Measurements from ENCODE around the gene TMCO4.

Gene TMCO4

GRCh38 chr1:19717467-19717866 is 82.2 kb downstream of the TMCO4 start:
- no peak for DNase-seq (ENCODE audit: low read depth in 2 of 2)

GRCh38 chr1:19715334-19716203 is 84.1 kb downstream of the TMCO4 start:
- peak; percentile 70 to 80 for DNase-seq (ENCODE audit: low read depth in 2 of 2)

DNA sequence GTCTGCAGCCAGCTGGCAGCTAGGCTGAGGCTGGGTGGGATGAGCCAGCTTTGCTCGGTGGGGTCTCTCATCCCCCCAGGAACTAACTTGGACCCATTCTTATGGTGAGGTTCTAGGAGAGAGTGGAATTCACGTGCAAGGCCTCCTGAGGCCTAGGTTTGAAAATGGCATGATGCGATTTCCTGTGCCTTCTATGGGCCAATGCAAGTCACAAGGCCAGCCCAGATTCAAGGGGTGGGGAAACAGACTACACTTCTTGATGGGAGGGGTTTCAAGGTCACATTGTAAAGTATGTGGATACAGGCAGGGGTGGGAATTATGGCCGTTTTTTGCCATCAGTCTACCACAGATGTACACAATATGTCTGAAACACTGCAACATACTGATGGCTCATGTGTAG is 86.8 kb downstream of the TMCO4 start:
- no peak for DNase-seq (ENCODE audit: low read depth in 2 of 2)

DNA sequence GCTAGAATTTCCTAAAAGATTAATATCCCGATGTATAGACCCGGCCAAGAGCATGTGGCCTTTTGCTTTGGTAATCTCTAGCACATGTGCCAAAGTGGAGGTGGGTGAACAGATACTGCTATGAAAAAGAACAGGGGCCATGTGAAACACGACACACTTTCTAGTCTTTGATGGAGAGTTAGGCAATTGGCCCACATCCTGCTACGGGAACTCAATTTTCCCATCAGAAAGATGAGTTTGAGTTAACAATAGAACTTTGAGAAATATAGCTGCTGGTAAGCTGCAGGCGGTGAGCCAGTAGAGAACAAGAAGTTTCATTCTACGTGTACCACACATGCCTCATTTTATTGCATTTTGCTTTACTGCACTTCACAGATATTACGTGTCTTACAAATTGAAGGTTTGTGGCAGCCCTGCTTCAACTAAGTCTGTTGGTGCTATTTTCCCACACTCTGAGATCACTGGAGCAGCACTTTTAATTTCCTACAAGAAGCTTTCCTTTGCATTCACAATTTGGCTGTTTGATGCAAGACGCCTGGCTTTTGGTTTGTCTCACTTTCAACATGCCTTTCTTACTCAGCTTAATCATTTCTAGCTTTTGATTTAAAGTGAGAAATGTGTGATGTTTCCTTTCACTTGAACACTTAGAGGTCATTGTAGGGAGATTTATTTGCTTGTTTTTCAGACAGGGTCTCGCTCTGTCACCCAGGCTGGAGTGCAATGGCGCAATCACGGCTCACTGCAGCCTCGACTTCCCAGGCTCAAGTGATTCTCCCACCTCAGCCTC is 88.7 kb downstream of the TMCO4 start:
- DNase-seq (ENCODE audit: low read depth in 2 of 2) = no peak

- no peak for DNase-seq (ENCODE audit: low read depth in 2 of 2)
Observed at GRCh38 chr1:19709260-19709793, 90.4 kb downstream of the TMCO4 start.

- DNase-seq (ENCODE audit: low read depth in 2 of 2) = no peak
Observed at GRCh38 chr1:19708567-19709110, 91.1 kb downstream of the TMCO4 start.

DNA sequence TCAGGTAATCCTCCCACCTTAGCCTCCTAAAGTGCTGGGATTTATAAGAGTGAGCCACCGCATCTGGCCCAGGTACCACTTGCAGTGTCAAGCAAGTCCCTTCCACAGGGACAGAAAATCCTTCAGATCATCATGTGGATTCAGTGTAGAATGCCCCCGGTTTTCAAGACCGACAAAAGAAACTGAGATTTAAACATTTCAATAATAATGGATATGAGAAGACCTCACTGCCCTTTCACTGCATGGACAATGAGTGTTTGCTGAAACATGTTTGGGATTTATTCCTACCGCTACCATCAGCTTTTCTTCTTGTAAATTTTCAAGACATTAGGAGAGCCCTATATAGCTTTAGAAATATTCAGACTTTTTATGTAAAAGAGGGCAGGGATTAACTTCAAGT is 93.6 kb downstream of the TMCO4 start:
- no peak for DNase-seq (ENCODE audit: low read depth in 2 of 2)

- DNase-seq (ENCODE audit: low read depth in 2 of 2) = no peak
Observed at GRCh38 chr1:19705464-19705863, 94.3 kb downstream of the TMCO4 start.

DNA sequence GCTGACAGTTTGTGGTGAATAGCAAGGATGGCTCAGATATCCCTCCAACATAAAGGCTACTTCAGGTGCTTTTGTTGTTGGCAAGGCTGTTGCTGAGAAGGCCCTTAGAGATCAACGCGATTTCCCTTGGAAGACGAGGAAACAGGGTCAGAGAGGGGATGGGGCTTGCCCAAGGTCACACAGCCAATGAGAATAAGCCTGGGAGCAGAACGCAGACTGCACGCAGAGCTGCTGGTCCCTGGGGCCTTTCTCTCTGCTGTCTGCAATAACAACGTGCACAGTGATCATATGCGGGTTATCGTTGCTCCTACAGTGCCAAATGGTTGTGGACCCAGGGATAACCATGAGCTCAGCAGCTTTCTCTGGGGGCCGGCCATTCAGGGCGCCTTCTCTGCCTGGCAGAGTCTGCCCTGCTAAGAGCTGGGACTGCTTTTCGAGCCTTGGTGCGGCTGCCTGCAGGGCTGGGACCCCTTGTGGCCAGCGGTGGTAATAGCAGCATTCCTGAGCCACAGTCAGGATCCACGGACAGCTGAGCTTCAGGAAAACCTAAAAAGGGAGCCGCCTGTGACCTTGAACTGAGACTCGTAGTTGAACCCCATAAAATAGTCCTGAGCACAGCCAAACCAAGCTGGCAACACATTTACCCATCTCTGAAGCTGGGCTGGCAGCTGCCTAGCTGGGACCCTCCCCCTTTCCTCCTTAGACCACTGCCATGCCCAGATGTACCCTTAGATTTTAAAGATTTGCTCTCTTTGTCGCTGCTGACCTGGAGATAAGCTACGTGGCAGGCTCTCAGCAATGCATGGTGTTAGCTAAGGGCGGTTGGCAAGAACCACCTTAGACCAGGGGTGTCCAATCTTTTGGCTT is 95.2 kb downstream of the TMCO4 start:
- peak; percentile 49 to 57 for DNase-seq (ENCODE audit: low read depth in 2 of 2)

DNA sequence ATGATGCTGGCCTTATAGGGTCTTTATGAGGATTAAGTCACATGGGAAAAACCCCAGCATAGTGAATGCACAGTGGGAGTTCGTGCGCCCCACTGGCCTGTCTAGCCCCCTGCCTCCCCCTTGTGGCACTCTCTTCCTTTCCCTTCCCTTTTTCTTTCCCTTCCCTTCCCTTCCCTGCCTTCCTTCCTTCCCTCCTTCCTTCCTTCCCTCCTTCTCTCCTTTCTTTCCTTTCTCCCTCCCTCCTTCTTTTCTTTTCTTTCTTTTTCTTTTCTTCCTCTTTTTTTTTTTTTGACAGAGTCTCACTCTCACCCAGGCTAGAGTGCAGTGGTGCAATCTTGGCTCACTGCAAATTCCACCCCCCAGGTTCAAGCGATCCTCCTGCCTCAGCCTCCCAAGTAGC is 96.4 kb downstream of the TMCO4 start:
- no peak for DNase-seq (ENCODE audit: low read depth in 2 of 2)

- DNase-seq (ENCODE audit: low read depth in 2 of 2) = no peak
Observed at GRCh38 chr1:19700079-19700777, 99.5 kb downstream of the TMCO4 start.

DNA sequence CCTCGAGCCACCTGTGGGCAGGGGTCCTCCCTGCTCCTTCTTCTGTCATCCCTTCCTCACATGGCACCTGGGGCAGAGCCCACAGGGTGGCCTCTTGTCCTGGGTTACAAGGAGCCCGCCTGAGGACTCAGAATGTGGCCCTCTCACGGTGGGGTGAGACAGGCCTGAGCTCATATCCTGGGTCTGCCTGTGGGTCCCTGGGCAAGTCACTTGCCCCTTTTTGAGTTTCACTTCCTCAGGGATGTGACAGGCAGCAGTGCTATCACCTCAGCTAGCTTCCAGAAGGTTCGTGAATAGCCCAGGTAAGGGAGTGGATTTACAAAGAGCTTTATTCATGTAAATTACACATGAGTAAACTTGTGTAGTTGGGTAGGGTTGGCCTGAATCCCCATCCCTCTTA is 101.5 kb downstream of the TMCO4 start:
- DNase-seq (ENCODE audit: low read depth in 2 of 2) = no peak

GRCh38 chr1:19696820-19697219 is 102.9 kb downstream of the TMCO4 start:
- DNase-seq (ENCODE audit: low read depth in 2 of 2) = no peak

- no peak for DNase-seq (ENCODE audit: low read depth in 2 of 2)
Observed at GRCh38 chr1:19695772-19696171, 103.9 kb downstream of the TMCO4 start.

GRCh38 chr1:19694298-19694697 is 105.4 kb downstream of the TMCO4 start:
- no peak for DNase-seq (ENCODE audit: low read depth in 2 of 2)

GRCh38 chr1:19690342-19690741 is 109.4 kb downstream of the TMCO4 start:
- no peak for DNase-seq (ENCODE audit: low read depth in 2 of 2)

GRCh38 chr1:19689856-19690255 is 109.9 kb downstream of the TMCO4 start:
- DNase-seq (ENCODE audit: low read depth in 2 of 2) = no peak

DNA sequence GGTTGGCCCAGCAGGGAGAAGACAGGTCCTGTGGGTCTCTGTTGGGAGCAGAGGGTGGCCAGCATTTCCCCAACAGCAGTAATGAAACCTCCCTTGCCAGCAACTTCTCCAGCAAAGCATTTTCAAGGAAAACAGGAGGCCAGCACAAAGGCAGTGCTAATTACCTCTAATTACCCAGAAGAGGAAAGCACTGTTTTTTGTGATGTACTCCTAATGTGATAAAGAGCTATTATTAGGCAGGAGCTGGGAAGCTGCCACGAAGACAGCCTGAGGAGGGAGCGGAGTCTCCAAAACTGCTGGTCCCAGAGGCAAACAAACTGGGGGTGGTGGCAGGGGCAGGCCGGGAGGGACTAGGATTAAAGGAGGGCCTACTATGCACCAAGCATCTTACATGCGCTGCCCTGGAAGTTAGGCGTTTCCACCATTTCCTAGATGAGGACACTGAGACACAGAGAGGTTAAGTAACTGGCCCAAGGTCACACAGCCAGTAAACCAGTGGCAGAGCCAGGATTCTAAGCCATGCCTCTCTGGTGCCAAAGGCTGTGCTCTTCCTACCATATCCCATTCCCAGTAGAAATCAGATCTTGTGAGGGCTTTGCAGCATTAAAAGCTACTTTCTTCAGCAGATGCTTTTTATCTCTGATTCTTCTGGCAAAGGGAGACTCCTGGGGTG is 110.5 kb downstream of the TMCO4 start:
- DNase-seq (ENCODE audit: low read depth in 2 of 2) = no peak

DNA sequence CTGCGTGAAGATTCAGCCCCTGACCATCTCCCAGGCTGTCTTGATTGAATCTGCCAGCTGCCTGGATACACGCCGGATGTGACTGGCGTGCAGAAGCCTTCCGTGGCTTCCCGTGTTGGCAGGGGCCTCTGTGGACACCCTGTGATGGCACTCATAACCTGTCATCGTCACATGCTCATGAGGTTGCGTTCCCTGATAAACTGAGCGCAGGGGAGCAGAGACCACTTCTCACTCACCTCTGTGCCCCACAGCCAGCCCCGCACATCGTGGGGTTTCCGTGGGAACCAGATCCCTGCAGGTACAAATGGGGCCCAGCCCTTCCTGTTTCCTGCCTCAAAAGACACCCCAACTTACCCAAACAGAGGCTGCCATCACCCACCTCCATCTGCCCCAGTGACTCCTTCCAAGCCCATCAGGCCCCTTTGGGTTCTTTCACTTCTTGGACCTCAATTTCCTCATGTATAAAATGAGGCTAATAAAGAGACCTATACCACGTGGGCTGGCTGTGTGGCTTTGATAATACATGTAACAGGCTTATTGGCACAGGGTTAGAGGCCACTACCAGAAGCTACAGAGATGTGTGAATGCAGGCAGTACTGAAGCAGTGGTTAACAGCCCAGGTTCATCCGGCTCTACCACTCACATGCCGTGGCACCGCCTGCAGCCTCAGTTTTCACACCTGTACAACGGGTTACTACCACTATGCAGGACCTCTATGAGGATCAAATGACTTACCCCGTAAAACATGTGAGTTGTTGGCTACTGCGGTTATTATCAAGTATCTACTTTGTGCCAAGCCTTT is 111.5 kb downstream of the TMCO4 start:
- no peak for DNase-seq (ENCODE audit: low read depth in 2 of 2)

All from stimulated activated CD4-positive, alpha-beta T cell treated with anti-CD3 and anti-CD28 coated beads, Interleukin-1b, Interleukin-23, amount 100 ng/mL, for 4 hours (primary cell).